Stimulated activated CD8-positive, alpha-beta memory T cell treated with anti-CD3 and anti-CD28 coated beads, Interleukin-15, amount 100 ng/mL, for 24 hours (primary cell): Measurements from ENCODE around the gene CYP17A1.
"Not testable (repeated sequence)": the region's sequence is repeated elsewhere in the genome, so short reads cannot be mapped to it uniquely, and the experiment has no call there.

Experiments
- DNase-seq: peaks from one replicate; pipeline ENCODE4 v3.0.0-alpha.2; 2020; ENCODE audit warnings: low read depth

CYP17A1 gene

DNA sequence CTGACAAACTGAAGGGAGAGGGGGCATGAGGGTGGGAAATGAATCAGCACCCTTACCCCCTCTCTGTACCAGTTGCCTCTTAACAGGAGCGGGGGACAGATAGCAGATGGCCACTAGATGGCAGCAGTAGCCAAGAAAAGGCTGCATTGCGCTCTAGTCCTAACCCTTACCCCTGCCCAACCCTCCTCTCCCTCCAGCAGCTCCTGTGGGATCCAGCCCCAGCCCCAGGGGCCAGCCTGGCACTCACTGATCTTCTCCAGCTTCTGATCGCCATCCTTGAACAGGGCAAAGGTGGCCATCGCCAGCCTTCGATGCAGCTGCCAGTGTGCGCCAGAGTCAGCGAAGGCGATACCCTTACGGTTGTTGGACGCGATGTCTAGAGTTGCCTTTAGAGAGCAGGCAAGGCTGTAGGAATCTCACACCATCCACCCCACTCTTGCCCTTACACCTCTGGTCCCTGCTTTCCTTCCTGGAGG, 2.2 kb downstream of the CYP17A1 start:
- DNase-seq = peak; percentile 51

GRCh38 chr10:102834143-102834542, 3.1 kb downstream of the CYP17A1 start:
- no peak for DNase-seq

DNA sequence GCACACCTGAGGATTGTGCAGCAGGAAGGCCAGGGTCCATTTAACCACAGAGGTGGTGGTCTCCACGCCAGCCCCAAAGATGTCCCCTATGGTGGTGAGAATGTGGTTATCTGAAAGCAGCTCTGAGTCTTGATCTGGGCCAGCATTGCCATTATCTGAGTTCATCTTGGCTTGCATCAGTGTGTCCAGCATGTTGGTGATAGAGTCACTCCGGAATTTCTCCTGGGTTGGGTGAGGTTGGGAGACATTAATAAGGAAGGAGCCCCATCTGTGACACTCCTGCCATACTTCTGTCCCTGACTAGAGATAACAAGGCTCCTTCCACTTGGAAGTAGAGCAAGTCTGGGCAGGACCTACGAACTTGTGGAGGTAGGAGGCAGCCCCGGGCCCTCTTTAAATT, 4.2 kb downstream of the CYP17A1 start:
- no peak for DNase-seq

- DNase-seq = no peak
Measured at GRCh38 chr10:102832248-102832647, 5.0 kb downstream of the CYP17A1 start.

- DNase-seq = no peak
Measured at GRCh38 chr10:102831322-102832071, 5.7 kb downstream of the CYP17A1 start.

DNA sequence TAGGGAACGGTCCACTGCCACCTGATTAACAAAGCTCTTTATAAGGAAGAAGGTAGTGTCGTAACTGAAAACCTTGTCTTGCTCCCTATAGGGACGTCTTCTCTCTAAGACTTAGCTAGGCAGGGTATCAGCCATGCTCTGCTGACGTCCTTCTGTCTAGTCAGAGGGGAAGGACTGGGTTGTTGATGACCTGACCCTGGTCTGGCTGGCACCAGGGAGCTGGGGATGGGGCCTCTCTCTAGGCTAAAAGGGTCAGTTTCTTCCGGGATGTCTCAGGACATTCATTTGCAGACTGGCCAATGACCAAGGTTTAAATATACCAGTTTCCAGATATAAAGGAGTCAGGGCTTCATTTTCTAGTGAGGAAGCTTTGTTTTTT, 9.6 kb downstream of the CYP17A1 start:
- DNase-seq = no peak

DNA sequence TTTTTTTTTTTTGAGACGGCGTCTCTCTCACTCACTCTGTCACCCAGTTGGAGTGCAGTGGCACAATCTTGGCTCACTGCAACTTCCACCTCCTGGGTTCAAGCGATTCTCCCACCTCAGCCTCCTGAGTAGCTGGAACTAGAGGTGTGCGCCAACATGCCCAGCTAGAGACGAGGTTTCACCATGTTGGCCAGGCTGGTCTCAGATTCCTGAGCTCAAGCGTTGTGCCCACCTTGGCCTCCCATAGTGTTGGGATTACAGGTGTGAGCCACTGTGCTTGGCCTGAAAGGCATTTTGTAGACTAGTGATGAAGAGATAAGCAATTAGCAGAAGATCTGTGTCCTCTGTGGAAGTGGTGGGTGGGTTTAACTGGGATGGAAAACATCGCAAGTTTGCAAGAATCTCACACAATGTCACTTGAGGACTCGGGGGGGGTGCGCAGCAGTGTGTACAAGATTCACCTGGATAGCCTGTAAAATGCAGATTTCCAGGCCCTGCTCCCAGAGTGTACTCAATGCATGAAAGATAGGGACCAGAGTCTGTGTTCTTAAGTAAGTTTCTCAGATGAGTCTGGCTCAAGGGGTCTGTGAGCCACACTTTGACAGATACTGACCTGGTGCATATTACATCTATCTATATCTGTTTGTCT, 10.9 kb downstream of the CYP17A1 start:
- DNase-seq = no peak

GRCh38 chr10:102824664-102825063, 12.5 kb downstream of the CYP17A1 start:
- no peak for DNase-seq

- DNase-seq = no peak
Measured at GRCh38 chr10:102822222-102822621, 15.0 kb downstream of the CYP17A1 start.

- DNase-seq = not testable (repeated sequence)
Measured at GRCh38 chr10:102820008-102820407, 17.2 kb downstream of the CYP17A1 start.

DNA sequence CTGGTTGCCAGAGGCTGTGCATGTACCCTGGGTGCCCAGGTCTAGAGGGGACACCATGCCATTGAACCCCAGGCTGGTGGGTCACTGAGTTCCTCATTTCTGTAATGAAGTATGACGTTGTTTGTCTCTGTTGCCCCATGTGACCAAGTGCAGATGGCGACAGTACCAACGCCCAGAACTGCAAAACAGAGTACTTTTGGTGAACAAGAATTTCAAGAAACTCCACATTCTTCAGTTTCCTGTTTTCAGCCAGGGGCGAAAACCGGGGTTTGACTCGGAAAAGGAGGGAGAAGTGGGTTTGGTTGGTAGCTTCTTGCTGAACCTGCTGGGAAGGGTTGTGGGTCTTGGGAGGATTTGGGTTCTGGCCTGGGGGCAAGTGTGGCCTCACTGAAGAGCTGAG, 18.2 kb downstream of the CYP17A1 start:
- DNase-seq = no peak

DNA sequence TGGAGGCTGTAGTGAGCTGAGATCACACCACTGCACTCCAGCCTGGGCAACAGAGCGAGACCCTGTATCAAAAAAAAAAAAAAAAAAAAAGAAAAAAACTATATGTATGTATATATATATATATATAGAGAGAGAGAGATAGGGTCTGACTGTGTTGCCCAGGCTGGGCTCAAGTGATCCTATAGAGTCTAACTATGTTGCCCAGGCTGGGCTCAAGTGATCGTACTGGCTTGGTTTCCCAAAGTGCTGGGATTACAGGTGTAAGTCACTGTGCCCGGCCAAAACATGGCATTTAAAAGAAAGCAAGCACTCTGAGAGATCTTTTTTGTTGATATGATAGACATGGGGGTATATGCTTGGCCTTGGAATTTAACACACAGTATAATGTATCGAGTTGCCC, 20.0 kb downstream of the CYP17A1 start:
- no peak for DNase-seq

GRCh38 chr10:102815790-102816549, 21.2 kb downstream of the CYP17A1 start:
- DNase-seq = no peak

DNA sequence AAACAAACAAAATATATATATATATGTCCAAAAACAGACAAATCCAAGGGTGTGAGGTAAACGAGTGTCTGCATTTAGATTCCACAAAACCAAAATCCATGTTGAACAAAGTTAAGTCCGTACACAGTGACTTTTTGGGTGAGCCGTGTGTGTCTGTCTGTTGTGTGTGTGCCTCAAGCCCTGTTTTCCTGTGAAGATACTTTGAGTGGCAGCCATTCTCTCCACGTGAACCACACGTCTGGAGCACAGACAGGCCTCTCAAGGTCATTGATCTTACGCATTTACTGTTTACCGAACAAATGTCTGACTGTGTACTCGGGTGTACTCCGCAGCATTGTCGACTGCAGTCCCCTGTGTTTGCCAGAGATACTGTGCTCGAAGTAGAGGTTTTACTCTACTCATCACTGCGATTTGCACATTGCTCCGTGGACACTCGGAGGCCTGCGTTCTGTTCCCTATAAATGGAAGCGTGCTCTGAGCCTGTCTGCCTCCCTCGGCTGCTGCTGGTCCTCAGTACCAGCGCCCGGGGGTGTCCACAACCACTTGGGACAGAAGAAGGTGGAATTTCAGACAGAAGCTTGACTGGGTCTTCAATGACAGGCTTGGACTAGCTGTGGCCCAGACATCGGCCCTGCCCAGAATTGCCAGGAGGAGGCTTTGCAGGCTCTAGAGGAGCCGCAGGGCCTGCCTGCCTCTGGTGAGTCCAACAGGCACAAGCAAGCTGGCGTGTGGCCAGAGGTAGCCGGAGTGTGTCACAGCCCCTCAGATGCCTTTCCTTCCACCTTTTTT, 22.1 kb downstream of the CYP17A1 start:
- DNase-seq = no peak

GRCh38 chr10:102814453-102814871, 22.8 kb downstream of the CYP17A1 start:
- DNase-seq = no peak

- DNase-seq = no peak
Measured at GRCh38 chr10:102813734-102814452, 23.3 kb downstream of the CYP17A1 start.

DNA sequence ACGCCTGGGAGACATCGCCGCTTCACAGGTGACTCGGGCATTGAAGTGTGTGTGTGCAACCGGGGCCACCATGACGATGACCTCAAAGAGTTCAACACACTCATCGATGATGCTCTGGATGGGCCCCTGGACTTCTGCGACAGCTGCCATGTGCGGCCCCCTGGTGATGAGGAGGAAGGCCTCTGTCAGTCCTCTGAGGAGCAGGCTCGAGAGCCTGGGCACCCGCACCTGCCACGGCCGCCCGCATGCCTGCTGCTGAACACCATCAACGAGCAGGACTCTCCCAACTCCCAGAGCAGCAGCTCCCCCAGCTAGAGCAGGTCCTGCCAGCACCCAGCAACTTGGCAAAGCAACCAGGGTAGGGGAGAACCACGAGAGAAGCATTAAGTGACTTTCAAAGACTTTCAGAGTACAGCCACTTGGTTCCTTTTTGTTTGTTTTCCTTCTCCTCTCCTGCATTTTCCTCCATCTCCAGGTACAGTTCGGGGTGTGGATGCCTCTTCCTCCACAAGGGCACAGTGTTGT, 24.1 kb downstream of the CYP17A1 start:
- DNase-seq = no peak

DNA sequence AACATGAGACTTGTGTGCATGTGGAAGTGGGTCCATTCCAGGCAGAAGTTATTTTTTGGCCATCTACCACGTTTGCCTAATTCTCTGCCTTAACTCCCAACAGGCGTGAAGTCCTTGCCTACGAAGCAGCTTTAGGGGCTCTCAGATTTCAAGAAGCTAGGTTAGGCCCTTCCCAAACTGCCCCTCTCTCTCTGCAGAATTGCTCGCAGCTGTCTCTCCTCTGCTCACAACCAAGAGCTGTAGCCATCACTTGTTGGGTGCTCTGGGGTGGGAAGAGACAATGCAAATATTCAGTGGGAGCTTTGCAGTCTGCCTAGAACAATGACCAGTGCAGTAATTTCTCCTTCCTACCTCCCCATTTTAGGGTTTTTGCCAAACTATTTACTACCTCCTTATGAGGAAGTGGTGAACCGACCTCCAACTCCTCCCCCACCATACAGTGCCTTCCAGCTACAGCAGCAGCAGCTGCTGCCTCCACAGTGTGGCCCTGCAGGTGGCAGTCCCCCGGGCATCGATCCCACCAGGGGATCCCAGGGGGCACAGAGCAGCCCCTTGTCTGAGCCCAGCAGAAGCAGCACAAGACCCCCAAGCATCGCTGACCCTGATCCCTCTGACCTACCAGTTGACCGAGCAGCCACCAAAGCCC, 24.9 kb downstream of the CYP17A1 start:
- DNase-seq = no peak

DNA sequence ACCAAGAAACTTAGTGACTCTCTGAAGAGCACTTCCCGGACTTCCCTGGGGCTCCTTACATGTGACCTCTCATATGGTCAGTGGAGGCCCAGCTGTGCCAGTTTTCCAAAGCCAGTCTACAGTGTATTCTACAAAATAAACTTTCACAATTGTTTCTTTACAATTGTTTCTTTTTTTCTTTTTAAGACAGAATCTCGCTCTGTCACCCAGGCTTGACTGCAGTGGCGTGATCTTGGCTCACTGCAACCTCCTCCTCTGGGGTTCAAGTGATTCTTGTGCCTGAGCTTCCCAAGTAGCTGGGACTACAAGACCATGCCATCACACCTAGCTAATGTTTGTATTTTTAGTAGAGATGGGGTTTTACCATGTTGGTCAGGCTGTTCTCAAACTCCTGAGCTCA, 25.9 kb downstream of the CYP17A1 start:
- DNase-seq = no peak

DNA sequence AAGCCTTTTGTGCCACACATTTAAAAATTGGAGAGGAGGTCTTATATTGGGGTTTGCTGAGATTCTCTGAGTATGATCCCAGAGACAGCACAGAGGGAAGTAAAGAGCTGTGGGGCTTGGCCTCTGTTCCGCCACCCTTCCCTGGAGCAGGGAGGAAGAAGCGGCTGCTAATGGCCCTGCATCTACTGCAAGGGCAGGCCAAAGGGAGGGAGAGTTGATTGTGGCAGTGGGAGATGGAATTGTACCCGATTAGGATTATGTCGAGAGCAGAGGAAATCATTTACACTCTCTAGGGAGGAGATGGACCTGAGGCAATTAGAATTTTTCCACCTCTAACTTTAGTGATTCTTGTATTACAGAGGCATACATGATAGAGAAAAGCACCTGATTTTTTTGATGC, 28.8 kb downstream of the CYP17A1 start:
- DNase-seq = no peak
